Activated CD4-positive, alpha-beta T cell treated with anti-CD3 and anti-CD28 coated beads, Interleukin-10, Interleukin-2, amounts not matched to agents 100 ng/mL and 50 ng/mL, durations not matched to agents 16 hours and 8 hours (primary cell): ENCODE results near the gene DCTN2.

ENCODE experiments used
- DNase-seq: peaks from one replicate; pipeline ENCODE4 v3.0.0-alpha.2; 2020

The DCTN2 gene

GRCh38 chr12:57485695-57486094, 61.3 kb downstream of the DCTN2 start:
- DNase-seq: no peak

- DNase-seq: no peak
These were observed 63.5 kb downstream of the DCTN2 start for GRCh38 chr12:57483466-57483865.

GRCh38 chr12:57481671-57482070, 65.3 kb downstream of the DCTN2 start:
- no peak for DNase-seq
